ENCODE results near the gene NRCAM.
"Not testable (repeated sequence)": the region's sequence is repeated elsewhere in the genome, so short reads cannot be mapped to it uniquely, and the experiment has no call there.

Gene NRCAM

DNA sequence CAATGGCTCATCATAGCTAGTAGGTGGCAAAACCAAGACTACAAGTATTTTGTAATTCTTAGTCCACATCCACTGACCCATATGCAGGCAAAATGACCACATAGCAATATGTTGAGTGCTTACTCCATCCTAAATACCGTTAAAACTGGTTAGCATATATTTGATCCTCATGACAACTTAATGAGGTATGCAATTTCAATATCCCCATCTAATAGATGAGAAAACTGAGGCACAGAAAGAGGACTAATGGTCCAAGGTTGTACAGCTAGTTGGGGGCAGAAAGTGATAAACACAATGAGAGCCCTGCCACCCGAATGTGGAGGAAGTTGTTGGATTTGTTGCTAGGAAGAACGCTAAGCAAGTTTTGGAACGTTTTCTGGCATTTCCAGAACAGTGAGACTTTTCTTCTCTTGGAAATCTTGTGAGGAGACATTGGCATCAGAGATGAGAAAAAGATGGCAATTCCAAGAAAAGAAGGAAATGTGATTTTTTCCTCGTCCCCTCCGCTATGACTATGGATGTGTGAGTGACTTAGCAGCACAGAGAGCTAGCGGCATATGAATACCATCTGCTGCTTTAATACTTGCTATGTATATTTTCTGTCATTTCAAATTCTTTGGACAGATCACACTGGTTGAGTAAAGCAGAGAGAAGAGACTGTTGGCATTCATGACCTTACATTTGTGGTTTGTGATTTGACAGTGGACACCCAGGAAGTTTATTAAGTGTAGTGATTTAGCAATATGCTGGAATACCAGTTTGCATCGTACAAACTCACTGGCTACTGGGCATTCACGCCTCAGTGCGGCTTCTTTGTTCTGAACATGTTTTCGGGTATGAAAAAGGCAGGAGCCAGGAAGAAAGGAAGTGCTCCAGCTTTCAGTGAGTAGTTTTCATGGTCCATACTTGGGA lies 51.5 kb downstream of the NRCAM start:
- peak in 5 of 58 donors; percentile 18 to 79 (median 45) for DNase-seq

DNA sequence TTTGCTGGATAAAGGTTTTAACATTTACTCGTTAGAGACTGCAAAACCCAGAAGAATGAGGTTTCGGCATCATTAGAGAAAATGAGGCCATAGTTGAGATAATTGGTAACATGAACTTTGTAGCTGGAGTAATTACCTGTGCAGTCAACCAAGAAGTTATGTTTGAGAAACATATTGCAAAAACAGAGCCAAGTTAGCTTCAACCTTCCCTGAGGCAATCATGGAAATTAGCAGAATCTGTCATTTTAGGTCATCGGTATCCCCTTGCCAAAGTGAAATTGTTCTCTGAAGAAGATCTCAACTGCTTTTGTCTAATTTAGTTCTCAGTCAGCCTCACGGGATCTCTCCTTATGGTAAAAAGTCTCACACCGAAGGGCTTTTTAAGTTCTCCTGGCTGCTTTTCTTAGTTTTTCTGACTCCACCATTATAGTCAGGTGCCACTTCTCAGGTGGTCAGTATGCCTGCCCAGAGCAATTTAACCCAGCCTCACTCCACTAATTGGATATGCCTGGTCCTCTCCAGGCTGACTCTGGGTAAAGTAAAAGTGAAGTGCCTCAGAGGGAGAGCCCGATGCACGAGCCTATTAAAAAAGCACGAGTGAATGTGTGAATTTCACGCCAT lies 52.5 kb downstream of the NRCAM start:
- no peak for DNase-seq

DNA sequence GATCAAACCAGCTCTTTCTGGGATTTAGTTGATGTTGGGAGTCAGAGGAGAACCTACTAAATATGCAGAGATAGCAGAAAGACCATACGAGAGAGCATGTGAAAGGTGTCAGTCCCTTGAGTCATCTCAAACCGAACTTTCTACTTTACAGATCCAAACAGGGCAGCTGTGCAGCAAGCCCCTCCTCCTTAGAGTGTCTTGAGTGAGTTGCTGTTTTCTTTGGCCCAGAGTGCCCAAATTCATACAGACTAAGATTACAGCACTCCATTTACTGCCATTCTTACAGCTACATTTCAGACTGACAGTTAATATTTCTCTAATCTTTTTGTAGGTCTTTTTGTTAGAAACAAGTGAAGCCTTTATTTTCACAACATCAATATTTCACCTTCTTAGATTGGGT lies 53.4 kb downstream of the NRCAM start:
- no peak for DNase-seq

DNA sequence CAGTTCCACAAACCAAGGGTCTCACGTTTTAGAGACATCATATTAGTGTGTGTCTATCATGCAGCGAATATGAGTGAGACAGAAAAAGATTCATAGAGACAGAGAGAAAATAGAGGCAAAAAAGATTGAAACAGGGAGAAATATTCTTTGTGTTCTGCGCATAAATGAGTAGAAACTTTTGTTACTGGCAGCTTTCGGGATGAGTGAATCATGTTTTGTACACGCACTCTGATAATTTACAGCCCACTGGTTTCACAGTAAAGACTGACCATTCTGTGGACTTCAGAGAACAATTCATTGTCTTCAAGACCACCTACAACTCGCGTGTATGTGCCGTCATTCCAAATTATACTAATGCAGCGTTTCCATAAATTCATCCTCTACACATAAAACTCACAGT lies 60.2 kb downstream of the NRCAM start:
- DNase-seq = no peak

GRCh38 chr7:108395426-108395825 lies 60.8 kb downstream of the NRCAM start:
- no peak for DNase-seq

DNA sequence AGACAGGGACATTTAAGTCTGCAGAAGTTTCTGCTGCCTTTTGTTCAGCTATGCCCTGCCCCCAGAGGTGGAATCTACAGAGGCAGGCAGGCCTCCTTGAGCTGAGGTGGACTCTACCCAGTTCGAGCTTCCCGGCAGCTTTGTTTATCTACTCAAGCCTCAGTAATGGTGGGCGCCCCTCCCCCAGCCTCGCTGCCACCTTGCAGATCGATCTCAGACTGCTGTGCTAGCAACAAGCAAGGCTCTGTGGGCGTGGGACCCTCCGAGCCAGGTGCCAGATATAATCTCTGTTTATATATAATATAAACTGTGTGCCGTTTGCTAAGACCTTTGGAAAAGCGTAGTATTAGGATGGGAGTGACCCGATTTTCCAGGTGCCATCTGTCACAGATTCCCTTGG lies 63.1 kb downstream of the NRCAM start:
- not testable (repeated sequence) for DNase-seq

- not testable (repeated sequence) for DNase-seq
Measured at GRCh38 chr7:108387686-108388085, 68.5 kb downstream of the NRCAM start.

DNA sequence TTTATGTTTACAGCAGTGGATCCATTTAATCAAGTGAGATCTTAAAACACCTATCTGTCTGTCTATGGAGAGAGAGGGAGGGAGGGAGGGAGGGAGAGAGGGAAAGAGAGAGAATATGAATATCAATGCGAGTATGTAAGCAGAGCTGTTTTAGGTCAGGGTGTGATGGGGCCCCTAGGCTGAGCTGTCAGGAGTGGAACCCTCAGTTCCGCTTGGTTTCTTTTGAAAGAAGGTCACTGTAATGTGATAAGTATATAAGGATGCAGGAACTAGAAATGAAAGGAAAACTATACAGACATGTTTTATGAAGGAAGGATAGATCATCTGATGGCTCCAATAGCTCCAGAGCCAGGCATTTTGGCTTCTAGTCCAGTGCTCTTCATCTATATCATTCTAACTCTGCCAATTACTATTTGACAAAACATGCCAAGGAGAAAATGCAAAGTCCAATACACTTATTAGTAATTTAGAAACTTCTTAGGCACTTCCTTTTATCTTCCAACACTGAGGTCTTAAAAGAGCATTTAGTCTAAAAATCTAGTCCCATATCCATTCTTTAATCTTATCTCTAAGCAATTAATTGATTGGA lies 70.3 kb downstream of the NRCAM start:
- DNase-seq = no peak

- no peak for DNase-seq
Measured at GRCh38 chr7:108384716-108385483, 71.3 kb downstream of the NRCAM start.

- DNase-seq = peak in 2 of 58 donors; percentile 17 to 27
Measured at GRCh38 chr7:108382932-108383331, 73.3 kb downstream of the NRCAM start.

GRCh38 chr7:108380517-108380916 lies 75.7 kb downstream of the NRCAM start:
- no peak for DNase-seq

- no peak for DNase-seq
Measured at GRCh38 chr7:108376206-108376605, 80.0 kb downstream of the NRCAM start.

DNA sequence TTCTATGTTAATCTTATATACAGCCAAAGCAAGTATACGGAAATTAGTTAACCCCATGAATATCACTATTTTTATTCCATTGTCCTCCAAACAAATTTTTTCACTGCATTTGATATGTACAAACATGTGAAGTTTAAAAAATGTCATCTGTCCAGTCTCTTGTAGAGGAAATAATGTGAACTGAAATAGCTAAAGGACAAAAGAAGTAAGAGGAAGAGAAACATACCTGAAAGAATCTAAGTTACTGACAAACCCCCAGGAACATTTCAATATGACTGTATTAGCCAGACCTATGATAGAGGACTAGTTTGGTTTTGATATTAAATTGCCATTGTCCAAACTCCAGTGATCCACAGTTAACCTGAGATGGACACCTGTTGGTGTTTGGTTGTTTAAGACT lies 80.6 kb downstream of the NRCAM start:
- no peak for DNase-seq

GRCh38 chr7:108374899-108375298 lies 81.3 kb downstream of the NRCAM start:
- no peak for DNase-seq

DNA sequence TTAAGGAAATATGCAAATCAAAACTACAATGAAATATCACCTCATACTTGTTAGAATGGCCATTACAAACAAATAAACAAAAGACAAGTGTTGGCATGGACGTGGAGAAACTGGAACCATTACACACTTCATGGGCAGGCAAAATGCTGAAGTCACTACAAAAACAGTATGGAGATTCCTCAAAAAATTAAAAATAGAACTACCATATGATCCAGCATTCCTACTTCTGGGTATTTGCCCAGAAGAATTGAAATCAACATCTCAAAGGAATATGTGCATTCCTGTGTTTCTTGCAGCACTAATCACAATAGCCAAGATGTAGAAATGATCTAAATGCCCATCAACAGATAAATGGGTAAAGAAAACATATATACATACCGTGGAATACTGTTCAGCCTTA lies 83.6 kb downstream of the NRCAM start:
- DNase-seq = no peak

- DNase-seq = no peak
Measured at GRCh38 chr7:108370616-108371015, 85.6 kb downstream of the NRCAM start.

- DNase-seq = no peak
Measured at GRCh38 chr7:108368466-108368865, 87.8 kb downstream of the NRCAM start.

- no peak for DNase-seq
Measured at GRCh38 chr7:108367946-108368345, 88.3 kb downstream of the NRCAM start.

DNA sequence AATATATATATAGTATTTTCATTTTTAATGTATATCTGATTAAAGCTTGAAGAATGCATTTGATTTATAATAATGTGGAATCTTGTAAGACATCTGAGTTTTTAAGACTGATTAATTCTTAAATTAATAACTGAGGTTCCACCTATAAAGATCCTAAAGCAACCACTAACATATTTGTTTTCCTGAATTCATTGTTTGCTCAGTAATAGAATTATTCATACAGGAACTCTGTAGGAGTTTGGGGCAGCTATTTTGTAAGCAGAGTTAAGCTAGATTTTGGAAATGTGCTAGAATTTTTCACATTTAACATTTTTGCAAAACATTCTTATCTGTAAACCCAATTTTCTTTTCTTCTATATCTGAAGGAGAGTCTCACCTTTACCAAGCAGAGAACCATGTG lies 88.9 kb downstream of the NRCAM start:
- no peak for DNase-seq

- no peak for DNase-seq
Measured at GRCh38 chr7:108363659-108364058, 92.6 kb downstream of the NRCAM start.

DNA sequence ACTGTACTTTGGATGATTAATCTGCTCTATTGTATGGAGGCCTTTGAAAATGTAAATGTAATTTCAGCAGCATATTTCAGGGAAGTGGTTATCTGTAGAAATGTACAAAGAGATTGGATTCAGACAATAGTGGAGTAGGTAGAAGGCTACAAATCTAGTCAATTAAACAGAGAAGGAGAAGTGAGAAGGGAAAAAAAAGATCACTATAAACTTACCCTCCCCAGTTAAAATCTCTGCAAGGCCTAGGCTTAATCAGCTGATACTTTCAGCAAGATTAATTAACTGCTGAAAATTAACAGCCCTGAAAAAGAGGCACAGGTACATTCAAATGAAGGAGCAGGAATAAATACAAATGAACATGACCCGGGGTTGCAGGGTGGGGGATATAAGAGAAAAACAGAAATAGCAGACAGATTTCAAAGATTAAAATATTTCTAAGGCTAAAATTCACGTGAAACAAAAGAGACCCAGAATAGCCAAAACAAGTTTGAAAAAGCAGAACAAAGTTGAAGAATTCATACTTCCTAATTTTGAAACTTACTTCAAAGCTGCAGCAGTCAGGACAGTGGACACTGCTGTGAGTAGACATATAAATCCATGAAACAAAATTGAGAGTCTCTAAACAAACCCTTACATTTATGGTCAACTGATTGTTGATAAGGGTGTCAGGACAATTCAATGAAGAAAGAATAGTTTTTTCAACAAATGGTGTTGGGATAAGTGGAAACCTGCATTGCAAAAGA lies 96.0 kb downstream of the NRCAM start:
- DNase-seq = no peak

All from anterior cingulate cortex (tissue), 58 donors.